Activated CD4-positive, CD25-positive, alpha-beta regulatory T cell treated with anti-CD3 and anti-CD28 coated beads, Interleukin-2, amount 50 U/mL, for 16 hours (primary cell): ENCODE results near the gene TMEM232.
"Not testable (repeated sequence)": the region's sequence is repeated elsewhere in the genome, so short reads cannot be mapped to it uniquely, and the experiment has no call there.

Source experiments
- DNase-seq: peaks from one replicate; pipeline ENCODE4 v3.0.0-alpha.2; 2020; ENCODE audit warnings: low read depth, low spot score

Gene TMEM232

GRCh38 chr5:110707260-110707844, 19.1 kb downstream of the TMEM232 start:
- no peak for DNase-seq

DNA sequence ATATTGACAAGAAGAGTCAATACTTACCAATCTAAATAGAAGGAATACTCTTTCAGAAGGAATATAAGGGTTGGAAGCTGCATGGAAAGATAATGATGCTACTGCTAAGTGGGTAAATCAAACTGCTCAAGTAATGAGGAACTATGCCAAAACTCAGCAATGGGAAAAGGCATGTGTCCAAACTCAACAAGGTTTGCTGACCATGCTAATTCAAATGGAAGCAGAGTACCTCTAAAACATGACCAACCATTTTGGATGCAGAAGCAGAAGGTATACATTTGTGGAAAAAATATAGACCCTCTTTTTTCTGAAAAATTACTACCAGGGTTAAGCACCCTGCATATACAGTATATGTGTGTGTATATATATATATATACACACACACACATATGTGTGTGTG, 21.1 kb downstream of the TMEM232 start:
- DNase-seq, result no peak

- DNase-seq, result no peak
Observed at GRCh38 chr5:110703481-110703880, 23.0 kb downstream of the TMEM232 start.

GRCh38 chr5:110702704-110703103, 23.8 kb downstream of the TMEM232 start:
- no peak for DNase-seq

DNA sequence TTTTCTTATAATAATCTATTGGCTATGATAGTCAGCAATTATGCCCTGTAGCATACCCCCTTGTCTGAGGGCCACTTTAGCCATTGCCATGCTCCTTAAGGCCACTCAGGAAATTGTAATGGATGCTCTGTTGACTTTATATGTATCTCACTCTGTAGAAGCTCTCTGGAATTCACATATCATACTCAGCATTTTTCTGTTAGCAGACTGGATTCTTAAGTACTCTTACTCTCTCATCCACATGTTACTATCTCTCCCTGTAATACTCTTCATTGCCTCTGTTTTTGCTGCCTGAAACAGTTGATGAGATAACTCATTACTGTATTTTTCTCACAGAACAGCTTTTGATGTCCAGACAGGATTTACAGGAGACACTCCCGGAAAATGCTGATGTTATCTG, 24.2 kb downstream of the TMEM232 start:
- DNase-seq, result no peak

- not testable (repeated sequence) for DNase-seq
Observed at GRCh38 chr5:110692669-110693068, 33.8 kb downstream of the TMEM232 start.

GRCh38 chr5:110690587-110690986, 35.9 kb downstream of the TMEM232 start:
- not testable (repeated sequence) for DNase-seq

DNA sequence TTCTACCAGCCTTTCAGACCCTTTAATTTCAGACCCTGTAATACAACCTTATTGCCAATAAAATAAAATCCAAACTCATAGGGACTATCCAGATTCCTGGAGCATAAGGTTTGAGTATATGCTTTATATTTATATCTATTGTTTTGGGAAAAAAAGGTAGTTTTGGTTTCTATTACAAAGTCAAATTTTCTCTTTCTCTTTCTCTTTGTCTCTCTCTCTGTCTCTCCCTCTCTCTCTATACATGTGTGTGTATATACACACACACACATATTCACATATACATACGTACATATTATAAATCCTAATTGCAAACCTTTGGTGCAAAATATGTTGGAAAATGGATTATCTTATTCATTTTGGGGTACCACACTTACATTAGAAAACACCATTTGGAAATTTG, 39.0 kb downstream of the TMEM232 start:
- DNase-seq, result no peak

DNA sequence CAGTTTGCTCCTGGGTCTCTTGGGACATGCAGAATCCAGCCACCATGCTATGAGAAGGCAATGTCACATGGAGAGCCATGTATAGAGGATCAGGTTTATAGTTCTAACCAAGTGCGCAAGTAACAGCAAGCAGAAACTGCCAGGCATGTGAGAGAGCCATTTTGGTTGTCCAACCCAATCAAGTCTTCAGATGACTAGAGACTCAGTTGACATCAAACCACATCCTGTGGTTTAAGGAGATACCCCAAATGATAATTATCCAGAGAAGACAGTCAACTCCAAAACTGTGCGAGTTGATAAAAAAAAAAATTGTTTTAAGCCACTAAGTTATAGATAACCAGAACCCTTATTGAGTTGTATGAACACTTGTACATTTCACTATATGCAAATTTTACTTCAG, 40.2 kb downstream of the TMEM232 start:
- DNase-seq, result no peak

GRCh38 chr5:110681953-110682352, 44.5 kb downstream of the TMEM232 start:
- DNase-seq, result no peak

- no peak for DNase-seq
Observed at GRCh38 chr5:110681109-110681508, 45.4 kb downstream of the TMEM232 start.

DNA sequence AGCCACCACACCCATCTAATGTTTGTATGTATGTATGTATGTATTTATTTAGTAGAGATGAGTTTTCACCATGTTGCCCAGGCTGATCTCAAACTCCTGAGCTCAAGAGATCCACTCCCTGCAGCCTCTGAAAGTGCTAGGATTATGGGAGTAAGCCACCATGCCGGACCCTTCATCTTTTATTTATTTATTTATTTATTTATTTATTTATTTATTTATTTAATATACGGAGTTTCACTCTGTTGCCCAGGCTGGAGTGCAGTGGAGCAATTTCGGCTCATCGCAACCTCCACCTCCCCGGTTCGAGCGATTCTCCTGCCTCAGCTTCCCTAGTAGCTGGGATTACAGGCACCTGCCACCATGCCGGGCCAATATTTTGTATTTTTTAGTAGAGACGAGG, 49.9 kb downstream of the TMEM232 start:
- not testable (repeated sequence) for DNase-seq

GRCh38 chr5:110665184-110665726, 61.2 kb downstream of the TMEM232 start:
- no peak for DNase-seq

- DNase-seq, result no peak
Observed at GRCh38 chr5:110663525-110663924, 62.9 kb downstream of the TMEM232 start.

DNA sequence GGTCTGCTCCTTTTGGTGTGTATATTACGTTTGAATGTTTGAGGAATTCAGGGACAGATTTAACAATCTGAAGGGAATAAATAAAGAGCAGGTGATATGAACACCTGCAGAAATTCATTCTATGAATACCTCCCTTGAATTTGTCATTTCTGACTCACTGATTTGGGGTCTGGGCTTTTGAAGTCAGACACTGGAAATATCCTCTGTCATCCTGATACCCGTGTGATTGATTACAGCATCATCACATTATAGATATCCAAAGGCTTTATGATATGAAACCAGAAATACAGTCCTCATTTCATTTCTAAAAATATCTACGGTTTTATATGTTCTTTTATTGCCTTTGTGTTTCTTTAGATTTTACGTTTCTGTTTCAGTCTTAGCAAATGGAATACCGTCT, 68.5 kb downstream of the TMEM232 start:
- no peak for DNase-seq

GRCh38 chr5:110653231-110653970, 73.1 kb downstream of the TMEM232 start:
- DNase-seq, result no peak

- DNase-seq, result no peak
Observed at GRCh38 chr5:110651507-110651906, 75.0 kb downstream of the TMEM232 start.

- no peak for DNase-seq
Observed at GRCh38 chr5:110644357-110644756, 82.1 kb downstream of the TMEM232 start.

GRCh38 chr5:110638970-110639902, 87.2 kb downstream of the TMEM232 start:
- no peak for DNase-seq

DNA sequence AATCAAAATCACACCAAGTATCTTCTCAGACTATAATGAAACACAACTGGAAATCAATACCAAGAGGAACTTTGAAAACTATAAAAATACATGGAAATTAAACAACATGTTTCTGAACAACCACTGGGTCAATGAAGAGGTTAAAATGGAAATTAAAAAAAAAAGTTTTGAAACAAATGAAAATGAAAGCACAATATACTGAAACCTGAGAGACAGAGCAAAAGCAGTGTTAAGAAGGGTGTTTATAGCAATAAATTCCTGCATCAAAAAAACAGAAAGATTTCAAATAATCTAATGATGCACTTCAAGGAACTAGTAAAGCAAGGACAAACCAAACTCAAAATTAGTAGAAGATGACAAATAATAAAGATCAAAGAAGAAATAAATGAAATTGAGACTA, 92.0 kb downstream of the TMEM232 start:
- no peak for DNase-seq

GRCh38 chr5:110631236-110631635, 95.2 kb downstream of the TMEM232 start:
- DNase-seq, result no peak

GRCh38 chr5:110630350-110630749, 96.1 kb downstream of the TMEM232 start:
- DNase-seq, result no peak
